GM23338 (cell line): ENCODE measurements around the gene FGGY. TPM values are rescaled to one million over a fixed set of nuclear protein-coding genes. Genes with fewer than 3 reads are reported as not detected.

ENCODE experiments used
- ATAC-seq: fragments of 200-7000 bp; cut with Tn5 transposase; 3 replicates; pipeline ENCODE4 v1.9.1; 2020
- DNase-seq: peaks from one replicate; pipeline ENCODE4 v3.0.0-alpha.2; 2015; ENCODE audit warnings: low spot score
- H2AFZ ChIP-seq: fragments of 200-600 bp; sonication (generic); 2 replicates; pipeline ENCODE4 v1.8.0; 2016; ENCODE audit warnings: antibody characterized with exemption, mild to moderate bottlenecking, moderate library complexity
- H3F3A ChIP-seq: fragments of 200-600 bp; sonication (generic); replicated peaks from 2 replicates; pipeline ENCODE4 v1.8.0; 2017; ENCODE audit warnings: antibody characterized with exemption, mixed run types, low read depth
- H3K27ac ChIP-seq: fragments of 200-600 bp; sonication (generic); 2 replicates; pipeline ENCODE4 v1.6.1; 2016; ENCODE audit warnings: low read depth
- H3K27me3 ChIP-seq: fragments of 200-600 bp; sonication (generic); 2 replicates; pipeline ENCODE4 v1.8.0; 2016; ENCODE audit warnings: mild to moderate bottlenecking, mixed run types, moderate library complexity; ENCODE audit not compliant: insufficient read depth
- H3K36me3 ChIP-seq: fragments of 200-600 bp; sonication (generic); 2 replicates; pipeline ENCODE4 v1.8.0; 2016; ENCODE audit warnings: mild to moderate bottlenecking; ENCODE audit not compliant: insufficient read depth
- H3K4me1 ChIP-seq: fragments of 200-600 bp; sonication (generic); 2 replicates; pipeline ENCODE4 v1.8.0; 2016; ENCODE audit warnings: mild to moderate bottlenecking, moderate library complexity; ENCODE audit not compliant: insufficient read depth
- H3K4me2 ChIP-seq: fragments of 200-600 bp; sonication (generic); 2 replicates; pipeline ENCODE4 v1.7.1; 2017; ENCODE audit warnings: mixed run types
- H3K4me3 ChIP-seq: fragments of 200-600 bp; sonication (generic); 2 replicates; pipeline ENCODE4 v1.6.1; 2016; ENCODE audit warnings: mixed run types
- H3K79me2 ChIP-seq: fragments of 200-600 bp; sonication (generic); replicated peaks from 2 replicates; pipeline ENCODE4 v1.8.0; 2017; ENCODE audit warnings: mild to moderate bottlenecking; ENCODE audit not compliant: insufficient read depth
- H3K9me2 ChIP-seq: fragments of 200-600 bp; sonication (generic); 2 replicates; pipeline ENCODE4 v1.8.0; 2017; ENCODE audit not compliant: insufficient read depth
- H4K20me1 ChIP-seq: fragments of 200-600 bp; sonication (generic); replicated peaks from 2 replicates; pipeline ENCODE4 v1.8.0; 2017; ENCODE audit warnings: mild to moderate bottlenecking; ENCODE audit not compliant: insufficient read depth
- H3K27ac Mint-ChIP-seq: 2 replicates; pipeline ENCODE4 v1.8.0; 2020; ENCODE audit warnings: inconsistent platforms, mild to moderate bottlenecking, moderate library complexity, mixed read lengths
- H3K27me3 Mint-ChIP-seq: 3 replicates; pipeline ENCODE4 v1.8.0; 2022; ENCODE audit warnings: low read depth, mild to moderate bottlenecking, moderate library complexity, mixed read lengths, inconsistent platforms; ENCODE audit not compliant: insufficient read depth, poor library complexity
- H3K36me3 Mint-ChIP-seq: 3 replicates; pipeline ENCODE4 v1.8.0; 2021; ENCODE audit warnings: low read depth, mild to moderate bottlenecking, inconsistent platforms, moderate library complexity, mixed read lengths
- H3K4me1 Mint-ChIP-seq: 3 replicates; pipeline ENCODE4 v1.8.0; 2020; ENCODE audit warnings: mild to moderate bottlenecking, inconsistent platforms, mixed read lengths
- H3K4me3 Mint-ChIP-seq: 3 replicates; pipeline ENCODE4 v1.8.0; 2021; ENCODE audit warnings: moderate library complexity, mild to moderate bottlenecking, inconsistent platforms, mixed read lengths
- H3K9me3 Mint-ChIP-seq: 3 replicates; pipeline ENCODE4 v1.8.0; 2020; ENCODE audit warnings: moderate library complexity, mild to moderate bottlenecking, inconsistent platforms, mixed read lengths
- CREB1 ChIP-seq: fragments of 250-450 bp; sonication (Bioruptor Pico); IDR thresholded peaks from 2 replicates; pipeline ENCODE4 v1.5.0; 2020; ENCODE audit warnings: low read depth, mild to moderate bottlenecking, moderate library complexity
- ETS1 ChIP-seq: IDR thresholded peaks from 2 replicates; pipeline ENCODE4 v1.6.1; 2016; ENCODE audit warnings: antibody characterized with exemption
- EZH2 ChIP-seq: fragments of 200-600 bp; sonication (generic); IDR thresholded peaks from one replicate; pipeline ENCODE4 v1.8.0; 2017; ENCODE audit warnings: antibody characterized with exemption, mild to moderate bottlenecking, low read depth; ENCODE audit not compliant: unreplicated experiment
- EZH2phosphoT487 ChIP-seq: fragments of 200-600 bp; sonication (generic); IDR thresholded peaks from one replicate; pipeline ENCODE4 v1.8.1; 2018; ENCODE audit warnings: antibody characterized with exemption; ENCODE audit not compliant: unreplicated experiment
- JUNB ChIP-seq: IDR thresholded peaks from one replicate; pipeline ENCODE4 v1.6.1; 2016; ENCODE audit warnings: antibody characterized with exemption; ENCODE audit not compliant: unreplicated experiment
- NANOG ChIP-seq: IDR thresholded peaks from 2 replicates; pipeline ENCODE4 v1.6.1; 2016; ENCODE audit warnings: antibody characterized with exemption, borderline replicate concordance
- POLR2AphosphoS5 ChIP-seq: IDR thresholded peaks from 2 replicates; pipeline ENCODE4 v1.6.1; 2016; ENCODE audit warnings: antibody characterized with exemption, low read depth
- STAT1 ChIP-seq: IDR thresholded peaks from one replicate; pipeline ENCODE4 v1.6.1; 2016; ENCODE audit warnings: antibody characterized with exemption; ENCODE audit not compliant: unreplicated experiment
- ZNF331 ChIP-seq: fragments of 250-450 bp; sonication (Bioruptor Pico); IDR thresholded peaks from 2 replicates; pipeline ENCODE4 v1.5.0; 2020; ENCODE audit warnings: low read depth, mild to moderate bottlenecking, moderate library complexity
- polyA plus RNA-seq: library from polyadenylated mRNA; unstranded; fragments of >200 nt; fragmentation: Nextera tagmentation; extraction: Ambion mirVana; gene quantifications from 2 replicates; pipeline ENCODE4 v1.2.1, GENCODE V29; 2016
- total RNA-seq: library from RNA; depleted of rRNA; stranded (reverse); fragments of >200 nt; shearing (Covaris generic); gene quantifications from 2 replicates; pipeline ENCODE4 v1.2.3, GENCODE V29; 2014
- TF ChIP-seq, protein P1 (sequence below): fragments of 250-450 bp; sonication (Bioruptor Pico); IDR thresholded peaks from 2 replicates; pipeline ENCODE4 v1.5.0; 2020; ENCODE audit warnings: mild to moderate bottlenecking, moderate library complexity

FGGY gene
- total and polyA plus RNA-seq, 2 experiments from 2014 or later = 10.9 to 21.4 TPM

- Histone ChIP-seq H3K4me1 (no peaks in the 10 kb centered on the region), H3K27ac (no peak overlapping the region), H4K20me1 (no peaks in the 10 kb centered on the region), H3K4me2 (no peak overlapping the region), H3K36me3 (no peaks in the 10 kb centered on the region), H3K9me2 (peaks cover 8% of the 10 kb centered on the region), H3K4me3 (no peak overlapping the region), H2AFZ (no peak overlapping the region), H3K27me3 (no peaks in the 10 kb centered on the region), H3F3A (no peaks in the 10 kb centered on the region), H3K79me2 (no peaks in the 10 kb centered on the region)
- peaks cover 23% of the 10 kb centered on the region for H3K36me3 Mint-ChIP-seq
- H3K4me1 Mint-ChIP-seq = no peaks in the 10 kb centered on the region; the same call in 2 of the 3 replicates
- no peak overlapping the region for H3K4me3 Mint-ChIP-seq
- ATAC-seq = no peak
- no peak for DNase-seq
- no peak overlapping the region for H3K27ac Mint-ChIP-seq
- no peaks in the 10 kb centered on the region for H3K27me3 Mint-ChIP-seq
- H3K9me3 Mint-ChIP-seq = peaks cover 22% of the 10 kb centered on the region
- TF ChIP-seq NANOG = no peak
- no peak for TF ChIP-seq ZNF331 (CRISPR knock-in tag)
- TF ChIP-seq JUNB = no peak
- no peak for TF ChIP-seq CREB1 (CRISPR knock-in tag)
- TF ChIP-seq, protein P1, sequence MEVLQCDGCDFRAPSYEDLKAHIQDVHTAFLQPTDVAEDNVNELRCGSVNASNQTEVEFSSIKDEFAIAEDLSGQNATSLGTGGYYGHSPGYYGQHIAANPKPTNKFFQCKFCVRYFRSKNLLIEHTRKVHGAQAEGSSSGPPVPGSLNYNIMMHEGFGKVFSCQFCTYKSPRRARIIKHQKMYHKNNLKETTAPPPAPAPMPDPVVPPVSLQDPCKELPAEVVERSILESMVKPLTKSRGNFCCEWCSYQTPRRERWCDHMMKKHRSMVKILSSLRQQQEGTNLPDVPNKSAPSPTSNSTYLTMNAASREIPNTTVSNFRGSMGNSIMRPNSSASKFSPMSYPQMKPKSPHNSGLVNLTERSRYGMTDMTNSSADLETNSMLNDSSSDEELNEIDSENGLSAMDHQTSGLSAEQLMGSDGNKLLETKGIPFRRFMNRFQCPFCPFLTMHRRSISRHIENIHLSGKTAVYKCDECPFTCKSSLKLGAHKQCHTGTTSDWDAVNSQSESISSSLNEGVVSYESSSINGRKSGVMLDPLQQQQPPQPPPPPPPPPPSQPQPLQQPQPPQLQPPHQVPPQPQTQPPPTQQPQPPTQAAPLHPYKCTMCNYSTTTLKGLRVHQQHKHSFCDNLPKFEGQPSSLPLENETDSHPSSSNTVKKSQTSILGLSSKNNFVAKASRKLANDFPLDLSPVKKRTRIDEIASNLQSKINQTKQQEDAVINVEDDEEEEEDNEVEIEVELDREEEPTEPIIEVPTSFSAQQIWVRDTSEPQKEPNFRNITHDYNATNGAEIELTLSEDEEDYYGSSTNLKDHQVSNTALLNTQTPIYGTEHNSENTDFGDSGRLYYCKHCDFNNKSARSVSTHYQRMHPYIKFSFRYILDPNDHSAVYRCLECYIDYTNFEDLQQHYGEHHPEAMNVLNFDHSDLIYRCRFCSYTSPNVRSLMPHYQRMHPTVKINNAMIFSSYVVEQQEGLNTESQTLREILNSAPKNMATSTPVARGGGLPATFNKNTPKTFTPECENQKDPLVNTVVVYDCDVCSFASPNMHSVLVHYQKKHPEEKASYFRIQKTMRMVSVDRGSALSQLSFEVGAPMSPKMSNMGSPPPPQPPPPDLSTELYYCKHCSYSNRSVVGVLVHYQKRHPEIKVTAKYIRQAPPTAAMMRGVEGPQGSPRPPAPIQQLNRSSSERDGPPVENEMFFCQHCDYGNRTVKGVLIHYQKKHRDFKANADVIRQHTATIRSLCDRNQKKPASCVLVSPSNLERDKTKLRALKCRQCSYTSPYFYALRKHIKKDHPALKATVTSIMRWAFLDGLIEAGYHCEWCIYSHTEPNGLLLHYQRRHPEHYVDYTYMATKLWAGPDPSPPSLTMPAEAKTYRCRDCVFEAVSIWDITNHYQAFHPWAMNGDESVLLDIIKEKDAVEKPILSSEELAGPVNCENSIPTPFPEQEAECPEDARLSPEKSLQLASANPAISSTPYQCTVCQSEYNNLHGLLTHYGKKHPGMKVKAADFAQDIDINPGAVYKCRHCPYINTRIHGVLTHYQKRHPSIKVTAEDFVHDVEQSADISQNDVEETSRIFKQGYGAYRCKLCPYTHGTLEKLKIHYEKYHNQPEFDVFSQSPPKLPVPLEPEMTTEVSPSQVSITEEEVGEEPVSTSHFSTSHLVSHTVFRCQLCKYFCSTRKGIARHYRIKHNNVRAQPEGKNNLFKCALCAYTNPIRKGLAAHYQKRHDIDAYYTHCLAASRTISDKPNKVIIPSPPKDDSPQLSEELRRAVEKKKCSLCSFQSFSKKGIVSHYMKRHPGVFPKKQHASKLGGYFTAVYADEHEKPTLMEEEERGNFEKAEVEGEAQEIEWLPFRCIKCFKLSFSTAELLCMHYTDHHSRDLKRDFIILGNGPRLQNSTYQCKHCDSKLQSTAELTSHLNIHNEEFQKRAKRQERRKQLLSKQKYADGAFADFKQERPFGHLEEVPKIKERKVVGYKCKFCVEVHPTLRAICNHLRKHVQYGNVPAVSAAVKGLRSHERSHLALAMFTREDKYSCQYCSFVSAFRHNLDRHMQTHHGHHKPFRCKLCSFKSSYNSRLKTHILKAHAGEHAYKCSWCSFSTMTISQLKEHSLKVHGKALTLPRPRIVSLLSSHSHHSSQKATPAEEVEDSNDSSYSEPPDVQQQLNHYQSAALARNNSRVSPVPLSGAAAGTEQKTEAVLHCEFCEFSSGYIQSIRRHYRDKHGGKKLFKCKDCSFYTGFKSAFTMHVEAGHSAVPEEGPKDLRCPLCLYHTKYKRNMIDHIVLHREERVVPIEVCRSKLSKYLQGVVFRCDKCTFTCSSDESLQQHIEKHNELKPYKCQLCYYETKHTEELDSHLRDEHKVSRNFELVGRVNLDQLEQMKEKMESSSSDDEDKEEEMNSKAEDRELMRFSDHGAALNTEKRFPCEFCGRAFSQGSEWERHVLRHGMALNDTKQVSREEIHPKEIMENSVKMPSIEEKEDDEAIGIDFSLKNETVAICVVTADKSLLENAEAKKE (CRISPR knock-in tag) = no peak
- no peak for TF ChIP-seq STAT1
- TF ChIP-seq POLR2AphosphoS5 = no peak
- TF ChIP-seq EZH2 = no peak
- TF ChIP-seq EZH2phosphoT487 = no peak
- TF ChIP-seq ETS1 = no peak
Observed at GRCh38 chr1:59738591-59739015, 441.7 kb downstream of the FGGY start.
